B cell (primary cell): ENCODE results near the gene SORL1.

Source experiments
- CTCF ChIP-seq: fragments of 200-600 bp; IDR thresholded peaks from one replicate; pipeline ENCODE4 v1.8.0; 2022; ENCODE audit warnings: antibody characterized with exemption, mild to moderate bottlenecking
- EZH2 ChIP-seq: IDR thresholded peaks from 2 replicates; pipeline ENCODE4 v1.6.1; 2012; ENCODE audit warnings: borderline replicate concordance, low read depth, mild to moderate bottlenecking, moderate library complexity, low read length; ENCODE audit not compliant: insufficient read depth, poor library complexity, severe bottlenecking

GRCh38 chr11:121441521-121441920, 10.6 kb upstream of the SORL1 start:
- TF ChIP-seq EZH2, result no peak
- no peak for TF ChIP-seq CTCF
